Subcutaneous preadipocyte (primary cell): ENCODE results near the gene TAS2R7. TPM values are rescaled to one million over a fixed set of nuclear protein-coding genes. Genes with fewer than 3 reads are reported as not detected.

Experiments
- small RNA-seq: library from RNA; depleted of rRNA; stranded (forward); fragments of <200 nt; gene quantifications from one replicate; pipeline ENCODE3, GENCODE V24; 2012
- total RNA-seq: library from RNA; depleted of rRNA; stranded (reverse); fragments of >200 nt; gene quantifications from 2 replicates; pipeline ENCODE4 v1.2.3, GENCODE V29; 2012

TAS2R7 gene, protein sequence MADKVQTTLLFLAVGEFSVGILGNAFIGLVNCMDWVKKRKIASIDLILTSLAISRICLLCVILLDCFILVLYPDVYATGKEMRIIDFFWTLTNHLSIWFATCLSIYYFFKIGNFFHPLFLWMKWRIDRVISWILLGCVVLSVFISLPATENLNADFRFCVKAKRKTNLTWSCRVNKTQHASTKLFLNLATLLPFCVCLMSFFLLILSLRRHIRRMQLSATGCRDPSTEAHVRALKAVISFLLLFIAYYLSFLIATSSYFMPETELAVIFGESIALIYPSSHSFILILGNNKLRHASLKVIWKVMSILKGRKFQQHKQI
- not detected in 2 replicates for total RNA-seq

DNA sequence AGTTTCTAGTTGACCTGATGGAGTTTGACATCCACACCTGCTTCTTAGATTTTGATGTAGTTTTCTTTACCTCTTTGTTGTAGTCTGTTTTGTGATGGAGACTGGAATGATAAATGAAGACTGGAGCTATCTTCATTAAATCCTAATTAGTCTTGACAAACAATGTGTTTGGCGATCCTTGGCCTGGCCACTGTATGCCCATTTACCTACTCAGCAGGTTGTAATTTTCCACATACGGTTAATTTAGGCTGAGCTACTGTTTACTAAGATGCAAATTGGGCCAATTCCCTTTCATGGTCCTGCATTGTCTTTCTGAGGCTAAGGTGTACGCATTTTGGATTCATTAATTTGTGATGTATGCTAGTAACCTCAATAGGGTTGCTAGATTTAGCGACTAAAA, at the start of gene TAS2R7:
TSS of gene TAS2R7 (minus strand) at position 41 of the 400 bp plus-strand sequence. CDS start 57 bp downstream, outside the sequence.

DNA sequence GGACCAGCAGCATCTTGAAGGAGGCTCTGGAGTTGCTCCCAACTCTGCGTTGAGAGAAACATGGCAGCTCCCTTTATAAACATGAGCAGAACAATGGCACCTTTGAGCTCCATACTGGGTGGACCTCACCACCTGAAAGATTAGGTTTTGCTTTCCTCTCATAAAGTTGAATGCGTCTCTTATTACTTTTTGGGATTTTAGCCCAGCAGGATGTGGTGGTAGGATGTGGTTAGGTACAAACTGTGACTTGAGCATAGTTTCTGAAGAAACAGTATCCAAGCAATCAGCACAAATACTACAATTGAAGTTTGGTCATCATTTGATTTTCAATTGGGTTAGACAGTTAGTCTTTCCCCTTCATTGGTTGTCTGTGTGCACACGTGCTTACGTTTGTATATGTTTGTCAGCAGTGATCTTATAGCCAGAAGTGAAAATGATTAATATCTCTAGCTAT, 47.0 kb upstream of the TAS2R7 start, which contains the start of gene PRR4:
TSS of gene PRR4 (minus strand) at position 51 of the 454 bp plus-strand sequence. CDS start at position 13, 38 bp downstream.

DNA sequence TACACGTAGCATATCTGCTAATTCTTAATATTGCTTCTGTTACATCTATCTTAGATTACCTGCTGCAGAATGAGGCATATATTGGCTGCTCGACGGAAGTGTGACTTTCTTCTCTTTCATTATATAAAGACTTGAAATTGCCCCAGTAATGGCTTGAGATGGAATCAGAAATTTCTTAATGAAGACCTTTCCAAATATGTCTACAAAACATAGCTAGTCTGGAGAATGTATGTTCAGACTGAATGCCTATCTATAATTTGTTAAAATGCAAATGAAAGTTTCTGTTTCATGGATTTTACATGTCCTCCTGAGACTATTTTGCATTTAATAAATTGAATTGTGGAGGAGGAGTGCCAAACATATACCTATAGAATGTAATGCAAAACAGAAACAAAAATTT, 23.8 kb upstream of the TAS2R7 start, which contains the start of gene TAS2R10:
TSS of gene TAS2R10 (minus strand) at position 101 of the 400 bp plus-strand sequence. CDS start at position 12, 89 bp downstream.

DNA sequence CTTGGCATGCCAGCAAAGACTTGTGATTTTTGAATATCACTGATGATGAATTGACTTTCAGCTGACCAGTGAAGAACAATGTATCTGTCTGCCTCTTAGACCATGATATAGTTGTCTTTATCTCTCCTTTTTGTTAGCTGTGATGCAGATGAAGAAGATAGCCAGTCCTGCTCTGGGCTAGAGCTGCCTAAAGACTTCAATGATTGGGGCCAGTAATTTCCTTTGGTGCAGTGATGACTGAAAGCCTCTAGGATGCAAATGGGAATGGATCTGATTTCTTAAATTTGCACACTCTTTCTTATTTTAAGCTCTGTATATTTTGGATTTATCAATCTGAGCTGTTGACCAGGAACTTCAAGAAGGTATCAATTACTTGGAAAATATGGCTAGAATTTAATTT, 7.6 kb upstream of the TAS2R7 start, which contains the start of gene TAS2R9:
TSS of gene TAS2R9 (minus strand) at position 101 of the 400 bp plus-strand sequence. CDS start at position 8, 93 bp downstream.

DNA sequence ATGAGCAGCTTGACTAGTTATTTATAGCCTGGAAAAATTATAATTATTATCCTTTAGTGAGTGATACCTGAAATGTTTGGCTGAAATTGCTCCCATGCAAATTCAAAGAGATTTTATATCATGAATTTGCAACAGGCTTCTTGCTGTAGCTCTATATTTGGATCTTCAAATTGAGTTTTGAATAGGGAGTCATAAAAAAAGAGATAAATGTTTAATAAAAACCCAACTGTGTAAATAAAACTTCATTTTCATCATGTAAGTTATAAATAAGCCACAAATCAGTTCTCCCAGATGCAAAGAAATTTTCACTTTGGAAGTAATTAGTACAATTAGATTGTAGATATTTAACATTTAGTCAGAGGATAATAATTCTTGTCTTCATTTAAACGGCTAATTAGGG, 4.8 kb upstream of the TAS2R7 start, which contains the start of gene TAS2R8:
TSS of gene TAS2R8 (minus strand) at position 101 of the 400 bp plus-strand sequence. CDS start 306 bp downstream, outside the sequence.

Small RNA genes within 50 kb of the gene (small RNA-seq; reads per million reads assigned to genes)
- gene PRR4, result 0.19 reads per million

Other genes with a start within 250 kb of the TAS2R7 start
- gene MAGOHB, start 189.0 kb downstream of the TAS2R7 start, total RNA-seq, result 11.0 and 13.3 TPM in 2 replicates
- gene STYK1, start 128.6 kb downstream of the TAS2R7 start, total RNA-seq, result 0.59 TPM in 1 of 2 replicates, not detected in the other
- gene YBX3, start 79.3 kb downstream of the TAS2R7 start, total RNA-seq, result 165 and 196 TPM in 2 replicates
- under 0.01 TPM in 1 of 2 replicates, not detected in the other for gene TAS2R8, start 4.7 kb upstream of the TAS2R7 start, total RNA-seq
- gene TAS2R9, start 7.5 kb upstream of the TAS2R7 start, total RNA-seq, result 0.20 TPM in 1 of 2 replicates, not detected in the other
- 1.1 and 1.2 TPM in 2 replicates for gene TAS2R10, start 23.7 kb upstream of the TAS2R7 start, total RNA-seq
- gene PRR4, start 46.8 kb upstream of the TAS2R7 start, total RNA-seq, result 2.2 and 3.9 TPM in 2 replicates
- gene PRH1, start 81.6 kb upstream of the TAS2R7 start, total RNA-seq, result 19.5 and 32.5 TPM in 2 replicates
- gene TAS2R13, start 106.9 kb upstream of the TAS2R7 start, total RNA-seq, result 1.8 and 2.2 TPM in 2 replicates
- not detected in 2 replicates for gene PRH2, start 126.6 kb upstream of the TAS2R7 start, total RNA-seq
- gene TAS2R14, start 136.6 kb upstream of the TAS2R7 start, total RNA-seq, result 3.7 and 4.1 TPM in 2 replicates
- 2.6 and 3.7 TPM in 2 replicates for gene TAS2R50, start 184.3 kb upstream of the TAS2R7 start, total RNA-seq
- gene TAS2R20, start 195.7 kb upstream of the TAS2R7 start, total RNA-seq, result 2.6 and 4.3 TPM in 2 replicates
- gene TAS2R19, start 220.0 kb upstream of the TAS2R7 start, total RNA-seq, result 3.3 and 5.5 TPM in 2 replicates
- gene TAS2R31, start 228.8 kb upstream of the TAS2R7 start, total RNA-seq, result 4.8 and 6.8 TPM in 2 replicates